Dermis blood vessel endothelial cell (primary cell): ENCODE results near the gene BCKDHA. TPM values are rescaled to one million over a fixed set of nuclear protein-coding genes. Genes with fewer than 3 reads are reported as not detected.

Experiments
- DNase-seq: peaks from one replicate; pipeline ENCODE4 v3.0.0; 2010
- total RNA-seq: library from RNA; depleted of rRNA; stranded (reverse); fragments of >200 nt; gene quantifications from 2 replicates; pipeline ENCODE4 v1.2.3, GENCODE V29; 2014

Gene BCKDHA
- total RNA-seq, result 36.9 and 69.8 TPM in 2 replicates

GRCh38 chr19:41397086-41398049 is at the start of gene BCKDHA, which contains the start of gene EXOSC5:
Gene BCKDHA, plus strand, starts transcription at chr19:41397818. Its CDS starts 10 bp downstream, at chr19:41397828.
Gene EXOSC5, minus strand, starts transcription at chr19:41397359. Its CDS starts 31 bp downstream, at chr19:41397328.
- DNase-seq, result peak; percentile 100

GRCh38 chr19:41350735-41351338 is 46.8 kb upstream of the BCKDHA start:
- peak; percentile 35 for DNase-seq

GRCh38 chr19:41351339-41352245 is 46.0 kb upstream of the BCKDHA start:
- DNase-seq, result peak; percentile 76

GRCh38 chr19:41352279-41352608 is 45.4 kb upstream of the BCKDHA start:
- DNase-seq, result no peak

GRCh38 chr19:41352609-41353465 is 44.8 kb upstream of the BCKDHA start:
- peak; percentile 72 for DNase-seq

- peak; percentile 87 for DNase-seq
These were observed 43.9 kb upstream of the BCKDHA start, which contains the start of gene TGFB1 for GRCh38 chr19:41353466-41354342. Gene TGFB1, minus strand, starts transcription at chr19:41353922. Its CDS starts 878 bp downstream, at chr19:41353044.

- no peak for DNase-seq
These were observed 43.2 kb upstream of the BCKDHA start for GRCh38 chr19:41354343-41354953.

GRCh38 chr19:41355035-41355434 is 42.6 kb upstream of the BCKDHA start:
- no peak for DNase-seq

- DNase-seq, result no peak
These were observed 41.8 kb upstream of the BCKDHA start for GRCh38 chr19:41355802-41356201.

- no peak for DNase-seq
These were observed 40.5 kb upstream of the BCKDHA start for GRCh38 chr19:41356984-41357739.

GRCh38 chr19:41357746-41358145 is 39.9 kb upstream of the BCKDHA start:
- no peak for DNase-seq

GRCh38 chr19:41359741-41360140 is 37.9 kb upstream of the BCKDHA start:
- DNase-seq, result no peak

GRCh38 chr19:41362143-41362847 is 35.3 kb upstream of the BCKDHA start:
- DNase-seq, result no peak

GRCh38 chr19:41363371-41363752 is 34.3 kb upstream of the BCKDHA start:
- DNase-seq, result no peak

GRCh38 chr19:41363753-41364523 is 33.7 kb upstream of the BCKDHA start, which contains the start of gene B9D2:
Gene B9D2, minus strand, starts transcription at chr19:41364149. Its CDS starts 630 bp downstream, at chr19:41363519.
- DNase-seq, result peak; percentile 99

GRCh38 chr19:41364524-41365391 is 32.9 kb upstream of the BCKDHA start:
- no peak for DNase-seq

GRCh38 chr19:41366089-41366488 is 31.5 kb upstream of the BCKDHA start:
- peak; percentile 27 for DNase-seq
